BE2C (cell line): ENCODE measurements around the gene MYH14.

Source experiments
- DNase-seq: peaks from one replicate; pipeline ENCODE4 v3.0.0-alpha.2; 2020
- H3K27me3 ChIP-seq: fragments of 250-450 bp; sonication (Bioruptor Pico); 2 replicates; pipeline ENCODE4 v1.5.1; 2020; ENCODE audit warnings: mild to moderate bottlenecking
- H3K36me3 ChIP-seq: fragments of 250-450 bp; sonication (Bioruptor Pico); 2 replicates; pipeline ENCODE4 v1.5.1; 2020; ENCODE audit warnings: mild to moderate bottlenecking
- H3K4me1 ChIP-seq: fragments of 250-450 bp; sonication (Bioruptor Pico); 2 replicates; pipeline ENCODE4 v1.5.1; 2020
- H3K4me3 ChIP-seq: 2 replicates; pipeline ENCODE4 v1.5.1; 2011; ENCODE audit warnings: low read depth, low read length
- H3K9me3 ChIP-seq: fragments of 250-450 bp; sonication (Bioruptor Pico); 2 replicates; pipeline ENCODE4 v1.5.1; 2020
- CTCF ChIP-seq: IDR thresholded peaks from 2 replicates; pipeline ENCODE4 v1.5.1; 2012; ENCODE audit warnings: mild to moderate bottlenecking, low read depth, low read length

The MYH14 gene

GRCh38 chr19:50213925-50214324 is 10.5 kb downstream of the MYH14 start:
- Histone ChIP-seq H3K4me3 (no peak overlapping the region), H3K9me3 (no peaks in the 10 kb centered on the region), H3K27me3 (peaks cover 5% of the 10 kb centered on the region; the same call in 1 of the 2 replicates), H3K36me3 (no peaks in the 10 kb centered on the region), H3K4me1 (no peaks in the 10 kb centered on the region)
- no peak for DNase-seq
- TF ChIP-seq CTCF, result no peak

GRCh38 chr19:50214699-50215543 is 11.5 kb downstream of the MYH14 start:
- no peaks in the 10 kb centered on the region for H3K4me1 ChIP-seq
- no peaks in the 10 kb centered on the region for H3K36me3 ChIP-seq
- peaks cover 5% of the 10 kb centered on the region; the same call in 1 of the 2 replicates for H3K27me3 ChIP-seq
- no peak overlapping the region for H3K4me3 ChIP-seq
- H3K9me3 ChIP-seq, result no peaks in the 10 kb centered on the region
- TF ChIP-seq CTCF, result no peak
- no peak for DNase-seq

GRCh38 chr19:50215820-50216219 is 12.4 kb downstream of the MYH14 start:
- H3K4me1 ChIP-seq, result no peaks in the 10 kb centered on the region
- TF ChIP-seq CTCF, result no peak
- H3K9me3 ChIP-seq, result no peaks in the 10 kb centered on the region
- H3K27me3 ChIP-seq, result peaks cover 5% of the 10 kb centered on the region; the same call in 1 of the 2 replicates
- no peak overlapping the region for H3K4me3 ChIP-seq
- no peaks in the 10 kb centered on the region for H3K36me3 ChIP-seq
- DNase-seq, result no peak

- DNase-seq, result no peak
- no peak for TF ChIP-seq CTCF
- Histone ChIP-seq H3K36me3 (no peaks in the 10 kb centered on the region), H3K4me3 (no peak overlapping the region), H3K4me1 (no peaks in the 10 kb centered on the region), H3K27me3 (no peaks in the 10 kb centered on the region), H3K9me3 (no peaks in the 10 kb centered on the region)
Measured at GRCh38 chr19:50221087-50221486, 17.7 kb downstream of the MYH14 start.

- H3K9me3 ChIP-seq, result no peaks in the 10 kb centered on the region
- H3K27me3 ChIP-seq, result no peaks in the 10 kb centered on the region
- DNase-seq, result no peak
- TF ChIP-seq CTCF, result no peak
- H3K4me3 ChIP-seq, result no peak overlapping the region
- H3K36me3 ChIP-seq, result no peaks in the 10 kb centered on the region
- H3K4me1 ChIP-seq, result no peaks in the 10 kb centered on the region
Measured at GRCh38 chr19:50222691-50223438, 19.4 kb downstream of the MYH14 start.

GRCh38 chr19:50223439-50223716 is 20.0 kb downstream of the MYH14 start:
- no peaks in the 10 kb centered on the region for H3K36me3 ChIP-seq
- no peaks in the 10 kb centered on the region for H3K9me3 ChIP-seq
- TF ChIP-seq CTCF, result no peak
- DNase-seq, result no peak
- H3K27me3 ChIP-seq, result no peaks in the 10 kb centered on the region
- no peak overlapping the region for H3K4me3 ChIP-seq
- no peaks in the 10 kb centered on the region for H3K4me1 ChIP-seq
